ENCODE measurements around the gene IMPDH2.

IMPDH2 gene

GRCh38 chr3:49005303-49005680 is 23.9 kb downstream of the IMPDH2 start:
- H3K27ac ChIP-seq, result no peak overlapping the region
- H3K27me3 ChIP-seq (ENCODE audit: insufficient read depth, low read depth), result no peaks in the 10 kb centered on the region
- H3K4me3 ChIP-seq (IDR thresholded peaks at IDR 0.05; ENCODE audit: insufficient read depth, low read depth, low read length), result no peak overlapping the region
- peaks cover 16% of the 10 kb centered on the region for H3K79me2 ChIP-seq (ENCODE audit: insufficient read depth, low read depth)
- H3K9ac ChIP-seq, result no peak overlapping the region
- peaks cover 16% of the 10 kb centered on the region for H3K4me1 ChIP-seq (ENCODE audit: low read depth, poor library complexity, severe bottlenecking)
- no peak for TF ChIP-seq CTCF (conservative IDR thresholded peaks at IDR 0.05; ENCODE audit: low read depth, low read length)
- no peak overlapping the region for H2AFZ ChIP-seq (ENCODE audit: low read depth)
- no peak overlapping the region for H3K4me2 ChIP-seq
- H4K20me1 ChIP-seq (ENCODE audit: insufficient read depth), result no peaks in the 10 kb centered on the region
- H3K36me3 ChIP-seq (ENCODE audit: insufficient read depth), result no peaks in the 10 kb centered on the region

- Histone ChIP-seq H3K27ac (no peak overlapping the region), H3K4me1 (ENCODE audit: low read depth, poor library complexity, severe bottlenecking) (peaks cover 23% of the 10 kb centered on the region), H3K79me2 (ENCODE audit: insufficient read depth, low read depth) (peaks cover 14% of the 10 kb centered on the region), H3K9ac (no peak overlapping the region), H3K4me3 (IDR thresholded peaks at IDR 0.05; ENCODE audit: insufficient read depth, low read depth, low read length) (no peak overlapping the region), H3K36me3 (ENCODE audit: insufficient read depth) (no peaks in the 10 kb centered on the region), H3K27me3 (ENCODE audit: insufficient read depth, low read depth) (no peaks in the 10 kb centered on the region), H3K4me2 (no peak overlapping the region), H2AFZ (ENCODE audit: low read depth) (no peak overlapping the region), H4K20me1 (ENCODE audit: insufficient read depth) (no peaks in the 10 kb centered on the region)
- no peak for TF ChIP-seq CTCF (conservative IDR thresholded peaks at IDR 0.05; ENCODE audit: low read depth, low read length)
Observed at GRCh38 chr3:49004352-49005302, 24.6 kb downstream of the IMPDH2 start.

- H2AFZ ChIP-seq (ENCODE audit: low read depth), result no peak overlapping the region
- H3K9ac ChIP-seq, result no peak overlapping the region
- no peaks in the 10 kb centered on the region for H4K20me1 ChIP-seq (ENCODE audit: insufficient read depth)
- TF ChIP-seq CTCF (conservative IDR thresholded peaks at IDR 0.05; ENCODE audit: low read depth, low read length), result no peak
- H3K36me3 ChIP-seq (ENCODE audit: insufficient read depth), result no peaks in the 10 kb centered on the region
- H3K27ac ChIP-seq, result no peak overlapping the region
- no peaks in the 10 kb centered on the region for H3K27me3 ChIP-seq (ENCODE audit: insufficient read depth, low read depth)
- H3K4me1 ChIP-seq (ENCODE audit: low read depth, poor library complexity, severe bottlenecking), result peaks cover 30% of the 10 kb centered on the region
- no peaks in the 10 kb centered on the region for H3K79me2 ChIP-seq (ENCODE audit: insufficient read depth, low read depth)
- no peak overlapping the region for H3K4me3 ChIP-seq (IDR thresholded peaks at IDR 0.05; ENCODE audit: insufficient read depth, low read depth, low read length)
- H3K4me2 ChIP-seq, result no peak overlapping the region
Observed at GRCh38 chr3:49001155-49001554, 28.0 kb downstream of the IMPDH2 start.

- Histone ChIP-seq H3K79me2 (ENCODE audit: insufficient read depth, low read depth) (no peaks in the 10 kb centered on the region), H3K4me1 (ENCODE audit: low read depth, poor library complexity, severe bottlenecking) (peaks cover 25% of the 10 kb centered on the region), H4K20me1 (ENCODE audit: insufficient read depth) (no peaks in the 10 kb centered on the region), H3K27me3 (ENCODE audit: insufficient read depth, low read depth) (no peaks in the 10 kb centered on the region), H3K9ac (no peak overlapping the region), H2AFZ (ENCODE audit: low read depth) (no peak overlapping the region), H3K4me2 (peak overlapping the region; percentile 63; the same call in 1 of the 2 replicates), H3K4me3 (IDR thresholded peaks at IDR 0.05; ENCODE audit: insufficient read depth, low read depth, low read length) (no peak overlapping the region), H3K27ac (peak overlapping the region; percentile 42; the same call in 1 of the 2 replicates), H3K36me3 (ENCODE audit: insufficient read depth) (no peaks in the 10 kb centered on the region)
- TF ChIP-seq CTCF (conservative IDR thresholded peaks at IDR 0.05; ENCODE audit: low read depth, low read length), result no peak
Observed at GRCh38 chr3:48999085-48999858, 29.9 kb downstream of the IMPDH2 start.

All from KMS-11 (cell line).